GDM1 (cell line): ENCODE measurements around the gene LPCAT4.

ENCODE experiments used
- DNase-seq: peaks from one replicate; lab custom pipeline; 2025; lab: John Stamatoyannopoulos, UW

LPCAT4 gene

GRCh38 chr15:34336991-34337556 is 29.9 kb downstream of the LPCAT4 start:
- no peak for DNase-seq

- DNase-seq: no peak
Observed at GRCh38 chr15:34336231-34336990, 30.6 kb downstream of the LPCAT4 start.

DNA sequence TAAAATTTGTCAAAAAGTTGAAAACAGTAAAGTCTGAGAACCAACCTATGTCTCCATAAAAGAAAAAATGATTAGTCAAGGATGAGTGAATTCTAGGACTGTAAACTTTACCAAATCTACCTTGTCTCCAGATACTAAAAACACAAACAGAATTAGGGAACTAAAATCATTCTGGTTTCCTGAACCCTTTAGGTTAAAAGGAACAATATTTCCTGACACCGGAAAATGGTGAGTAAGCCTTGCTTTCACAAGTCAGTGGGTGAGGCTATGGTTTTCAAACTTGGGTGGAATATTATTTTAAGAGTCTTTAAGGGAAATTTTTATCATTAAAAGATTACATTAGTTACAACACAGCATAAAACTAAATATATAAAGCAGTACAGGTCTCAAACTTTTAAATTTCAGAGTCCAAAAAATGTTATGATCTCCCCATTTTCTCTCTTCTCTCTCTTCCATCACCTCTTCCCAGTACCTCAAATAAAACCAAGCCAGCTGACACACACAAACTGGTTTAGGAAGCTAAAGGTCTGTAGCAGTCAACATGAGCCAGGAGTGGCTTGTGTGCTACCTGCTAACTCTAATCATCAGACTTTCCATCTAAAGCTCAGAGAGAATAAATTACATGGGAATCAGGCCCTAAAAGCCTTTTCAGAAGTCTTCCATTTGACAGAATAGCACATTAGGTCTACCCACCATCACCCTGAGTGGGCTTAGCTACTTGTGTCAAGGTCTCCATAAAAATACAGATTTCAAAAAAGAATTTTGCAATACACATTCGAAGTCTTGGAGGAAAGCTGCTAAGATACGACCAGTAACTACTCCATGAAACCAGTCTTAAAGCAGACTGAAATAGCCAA is 31.6 kb downstream of the LPCAT4 start:
- DNase-seq: peak; percentile 60

GRCh38 chr15:34334672-34335071 is 32.3 kb downstream of the LPCAT4 start:
- no peak for DNase-seq

GRCh38 chr15:34332553-34333120 is 34.4 kb downstream of the LPCAT4 start:
- DNase-seq: no peak

- no peak for DNase-seq
Observed at GRCh38 chr15:34331809-34332208, 35.2 kb downstream of the LPCAT4 start.

- DNase-seq: no peak
Observed at GRCh38 chr15:34330279-34330678, 36.7 kb downstream of the LPCAT4 start.

- DNase-seq: no peak
Observed at GRCh38 chr15:34329006-34329405, 38.0 kb downstream of the LPCAT4 start.

GRCh38 chr15:34327906-34328305 is 39.1 kb downstream of the LPCAT4 start:
- no peak for DNase-seq

DNA sequence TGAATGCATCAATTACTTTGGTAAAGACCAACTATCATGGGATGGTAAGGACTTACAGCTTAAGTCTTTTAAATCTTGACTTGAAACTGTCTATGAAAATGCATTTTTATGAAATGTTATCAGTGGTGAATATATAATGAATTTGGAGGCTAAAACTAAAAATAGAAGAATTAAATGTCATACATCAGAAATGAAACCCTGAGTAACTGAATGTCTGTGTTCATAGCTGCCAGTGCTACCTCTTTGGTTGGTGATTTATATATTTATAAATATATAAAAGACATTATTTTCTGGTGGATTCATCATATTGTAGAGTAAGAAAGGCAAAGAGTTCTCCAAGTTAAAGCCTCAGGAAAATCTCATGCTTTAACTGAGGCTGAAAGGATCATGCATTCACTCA is 41.6 kb downstream of the LPCAT4 start:
- no peak for DNase-seq

GRCh38 chr15:34324933-34325332 is 42.1 kb downstream of the LPCAT4 start:
- DNase-seq: no peak

- no peak for DNase-seq
Observed at GRCh38 chr15:34323217-34323616, 43.8 kb downstream of the LPCAT4 start.

DNA sequence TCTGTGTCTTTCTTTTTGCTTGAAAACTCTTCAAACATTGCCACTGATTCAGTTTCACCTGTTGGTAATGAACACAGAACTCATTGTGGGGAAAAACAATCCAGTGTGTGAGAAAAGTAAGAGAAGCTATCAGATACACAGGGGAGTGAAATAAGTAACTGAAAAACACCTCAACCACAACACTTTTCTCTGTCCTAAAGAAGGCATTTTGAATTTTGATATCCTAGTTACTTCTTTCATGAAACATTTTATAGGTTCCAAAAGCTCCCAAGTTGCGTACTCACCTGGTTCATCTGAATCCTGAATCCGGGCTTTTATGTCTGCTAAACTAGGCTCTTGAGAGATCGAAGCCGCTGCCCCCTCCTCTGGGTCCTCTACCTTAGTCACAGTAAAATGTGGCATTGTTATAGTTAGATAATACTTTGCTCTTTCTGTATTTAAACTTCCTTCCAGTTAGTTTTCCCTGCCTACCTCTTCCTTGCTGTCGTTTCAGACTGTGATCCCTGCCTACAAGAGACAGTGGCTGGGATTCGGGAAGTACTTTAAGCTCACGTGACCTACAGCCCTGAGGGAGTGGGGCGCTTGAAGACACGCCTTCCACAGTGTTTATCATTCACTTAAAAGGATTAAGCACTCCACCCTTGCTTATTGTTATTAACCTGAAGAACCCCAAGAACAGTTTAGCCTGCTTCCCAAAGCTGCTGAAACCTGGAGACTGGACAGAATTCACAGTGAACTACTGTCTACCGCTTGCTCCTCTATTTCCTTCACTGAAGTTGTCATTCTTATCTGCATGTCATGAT is 48.5 kb downstream of the LPCAT4 start:
- no peak for DNase-seq

- no peak for DNase-seq
Observed at GRCh38 chr15:34314491-34315490, 52.2 kb downstream of the LPCAT4 start.

DNA sequence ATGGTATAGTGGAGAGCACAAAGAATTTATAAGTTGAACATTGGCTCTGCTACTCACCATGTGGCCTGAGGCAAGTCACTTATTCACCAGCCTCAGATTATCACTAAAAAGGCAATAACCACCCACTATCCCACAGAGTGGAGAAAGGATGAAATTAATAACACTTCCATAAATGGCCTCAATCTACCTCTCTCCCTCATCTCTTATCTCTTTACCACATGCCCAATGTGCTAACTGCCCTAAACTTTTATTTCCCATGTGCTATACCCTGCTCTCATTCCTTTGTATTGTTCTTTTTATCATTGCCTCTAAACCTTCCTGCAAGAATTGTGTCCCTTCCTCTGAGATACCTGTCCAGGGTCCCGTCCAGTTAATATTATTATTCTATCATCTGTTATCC is 55.4 kb downstream of the LPCAT4 start:
- DNase-seq: no peak
